SU-DHL-6 (cell line): ENCODE measurements around the gene MANEA.

Experiments
- H2AFZ ChIP-seq: fragments of 200-600 bp; sonication (generic); 2 replicates; pipeline ENCODE4 v1.6.1; 2014; ENCODE audit warnings: low read depth, mild to moderate bottlenecking, moderate library complexity, mixed read lengths, antibody characterized with exemption, low read length; ENCODE audit not compliant: severe bottlenecking
- H3F3A ChIP-seq: fragments of 200-600 bp; shearing (Covaris generic); 2 replicates; pipeline ENCODE4 v1.6.0; 2016; ENCODE audit warnings: antibody characterized with exemption, mild to moderate bottlenecking; ENCODE audit not compliant: insufficient read depth
- H3K27ac ChIP-seq: fragments of 200-600 bp; sonication (generic); 2 replicates; pipeline ENCODE4 v1.5.1; 2016; ENCODE audit warnings: low read depth, mild to moderate bottlenecking, low read length, moderate library complexity, mixed read lengths
- H3K27me3 ChIP-seq: fragments of 200-600 bp; sonication (generic), shearing (Covaris generic); 2 replicates; pipeline ENCODE4 v1.6.0; 2014; ENCODE audit warnings: mild to moderate bottlenecking, low read length
- H3K36me3 ChIP-seq: fragments of 200-600 bp; sonication (generic); 2 replicates; pipeline ENCODE4 v1.6.1; 2014; ENCODE audit warnings: mild to moderate bottlenecking, low read length, mixed read lengths
- H3K4me2 ChIP-seq: fragments of 300-600, 200-600 bp; shearing (Covaris generic), sonication (generic); 2 replicates; pipeline ENCODE4 v1.6.0; 2014; ENCODE audit warnings: low read length, low read depth, mild to moderate bottlenecking; ENCODE audit not compliant: poor library complexity, severe bottlenecking
- H3K4me3 ChIP-seq: fragments of 200-600 bp; sonication (generic); 2 replicates; pipeline ENCODE4 v1.5.1; 2014; ENCODE audit warnings: antibody characterized with exemption, low read length, mild to moderate bottlenecking, mixed read lengths; ENCODE audit not compliant: insufficient read depth, poor library complexity, severe bottlenecking
- H3K79me2 ChIP-seq: fragments of 200-600 bp; sonication (generic); 2 replicates; pipeline ENCODE4 v1.6.1; 2014; ENCODE audit warnings: mild to moderate bottlenecking, low read length, moderate library complexity; ENCODE audit not compliant: insufficient read depth
- H3K9ac ChIP-seq: fragments of 200-600 bp; sonication (generic); 2 replicates; pipeline ENCODE4 v1.7.0; 2014; ENCODE audit warnings: mild to moderate bottlenecking, low read length
- H3K9me2 ChIP-seq: fragments of 200-600 bp; sonication (generic); replicated peaks from 2 replicates; pipeline ENCODE4 v1.6.1; 2014; ENCODE audit warnings: low read length; ENCODE audit not compliant: insufficient read depth
- H3K9me3 ChIP-seq: fragments of 200-600 bp; sonication (generic); 2 replicates; pipeline ENCODE4 v1.6.1; 2014; ENCODE audit warnings: low read length, mixed read lengths; ENCODE audit not compliant: insufficient read depth
- H4K20me1 ChIP-seq: fragments of 200-600 bp; sonication (generic); 2 replicates; pipeline ENCODE4 v1.6.1; 2014; ENCODE audit warnings: low read depth, mild to moderate bottlenecking, antibody characterized with exemption, low read length, moderate library complexity, mixed read lengths
- EZH2phosphoT487 ChIP-seq: fragments of 200-600 bp; sonication (generic), shearing (Covaris generic); conservative IDR thresholded peaks from 2 replicates; pipeline ENCODE4 v1.6.1; 2018; ENCODE audit warnings: mild to moderate bottlenecking, antibody characterized with exemption, low read length, moderate library complexity, mixed read lengths
- TF ChIP-seq, protein P1 (sequence below): fragments of 200-600 bp; sonication (generic); IDR thresholded peaks from one replicate; pipeline ENCODE4 v1.5.1; 2017; ENCODE audit warnings: antibody characterized with exemption, mild to moderate bottlenecking, low read length, moderate library complexity; ENCODE audit not compliant: insufficient read depth, poor library complexity, severe bottlenecking

The MANEA gene

DNA sequence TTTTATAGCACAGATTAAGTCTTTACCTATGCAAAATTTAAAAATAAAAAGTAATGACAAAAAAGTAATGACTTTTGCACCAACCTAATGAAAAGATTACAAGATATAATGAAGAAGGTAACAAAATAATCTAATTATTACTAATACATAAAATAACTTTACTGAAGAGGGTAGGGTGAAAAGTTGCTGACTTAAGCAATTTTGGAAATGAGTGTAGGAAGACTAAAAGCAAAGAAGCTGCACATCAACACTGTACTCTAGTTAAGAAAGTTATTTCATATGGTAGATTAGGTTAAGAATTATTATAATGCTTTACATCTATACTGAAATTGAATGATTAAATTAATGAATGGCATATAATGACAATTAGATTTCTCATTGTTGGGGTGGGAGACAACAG, 76.8 kb downstream of the MANEA start:
- H2AFZ ChIP-seq: no peak overlapping the region
- no peaks in the 10 kb centered on the region for H4K20me1 ChIP-seq
- H3K79me2 ChIP-seq: no peaks in the 10 kb centered on the region
- no peaks in the 10 kb centered on the region; the same call in 1 of the 2 replicates for H3K9me3 ChIP-seq
- H3K9ac ChIP-seq: no peak overlapping the region
- no peaks in the 10 kb centered on the region for H3K27me3 ChIP-seq
- TF ChIP-seq, protein P1, sequence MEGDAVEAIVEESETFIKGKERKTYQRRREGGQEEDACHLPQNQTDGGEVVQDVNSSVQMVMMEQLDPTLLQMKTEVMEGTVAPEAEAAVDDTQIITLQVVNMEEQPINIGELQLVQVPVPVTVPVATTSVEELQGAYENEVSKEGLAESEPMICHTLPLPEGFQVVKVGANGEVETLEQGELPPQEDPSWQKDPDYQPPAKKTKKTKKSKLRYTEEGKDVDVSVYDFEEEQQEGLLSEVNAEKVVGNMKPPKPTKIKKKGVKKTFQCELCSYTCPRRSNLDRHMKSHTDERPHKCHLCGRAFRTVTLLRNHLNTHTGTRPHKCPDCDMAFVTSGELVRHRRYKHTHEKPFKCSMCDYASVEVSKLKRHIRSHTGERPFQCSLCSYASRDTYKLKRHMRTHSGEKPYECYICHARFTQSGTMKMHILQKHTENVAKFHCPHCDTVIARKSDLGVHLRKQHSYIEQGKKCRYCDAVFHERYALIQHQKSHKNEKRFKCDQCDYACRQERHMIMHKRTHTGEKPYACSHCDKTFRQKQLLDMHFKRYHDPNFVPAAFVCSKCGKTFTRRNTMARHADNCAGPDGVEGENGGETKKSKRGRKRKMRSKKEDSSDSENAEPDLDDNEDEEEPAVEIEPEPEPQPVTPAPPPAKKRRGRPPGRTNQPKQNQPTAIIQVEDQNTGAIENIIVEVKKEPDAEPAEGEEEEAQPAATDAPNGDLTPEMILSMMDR: no peak
- TF ChIP-seq EZH2phosphoT487: no peak
- H3K4me2 ChIP-seq: no peak overlapping the region
- no peaks in the 10 kb centered on the region for H3F3A ChIP-seq
- no peaks in the 10 kb centered on the region for H3K36me3 ChIP-seq
- no peak overlapping the region for H3K27ac ChIP-seq
- H3K4me3 ChIP-seq: no peak overlapping the region
- H3K9me2 ChIP-seq: no peaks in the 10 kb centered on the region

DNA sequence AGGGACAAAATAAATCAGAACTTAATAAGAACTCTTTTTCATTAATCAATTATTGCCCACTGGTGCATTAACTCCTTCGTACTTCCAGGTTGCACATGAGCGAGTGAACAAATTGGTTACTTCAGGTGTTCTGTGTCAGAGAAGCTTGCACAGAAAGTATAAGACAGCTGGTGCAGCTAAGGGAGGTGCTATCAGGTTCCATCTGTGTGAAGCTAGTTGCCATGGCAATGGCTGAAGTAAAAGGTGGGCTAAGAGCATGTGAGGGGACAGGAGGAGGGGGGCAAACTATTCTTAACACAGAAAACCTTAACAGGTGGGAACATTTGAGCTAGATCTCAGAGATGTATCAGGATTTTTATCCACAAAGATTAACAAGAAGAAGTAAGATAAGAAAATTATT, 81.6 kb downstream of the MANEA start:
- H3K9me3 ChIP-seq: no peaks in the 10 kb centered on the region
- no peaks in the 10 kb centered on the region for H3F3A ChIP-seq
- H3K9me2 ChIP-seq: no peaks in the 10 kb centered on the region
- H3K79me2 ChIP-seq: no peaks in the 10 kb centered on the region
- no peak overlapping the region for H3K4me2 ChIP-seq
- H3K9ac ChIP-seq: no peak overlapping the region
- H4K20me1 ChIP-seq: no peaks in the 10 kb centered on the region
- TF ChIP-seq, protein P1: no peak
- TF ChIP-seq EZH2phosphoT487: no peak
- no peaks in the 10 kb centered on the region for H3K36me3 ChIP-seq
- no peak overlapping the region for H2AFZ ChIP-seq
- no peaks in the 10 kb centered on the region for H3K27me3 ChIP-seq
- H3K27ac ChIP-seq: no peak overlapping the region
- H3K4me3 ChIP-seq: no peak overlapping the region
